Occipital lobe (tissue), 3 donors: ENCODE measurements around the gene GLDC. TPM values are rescaled to one million over a fixed set of nuclear protein-coding genes. Genes with fewer than 3 reads are reported as not detected.

Source experiments
- DNase-seq: peaks from one replicate; lab custom pipeline; 2025; lab: John Stamatoyannopoulos, UW
- small RNA-seq: library from RNA; depleted of rRNA; stranded (forward); fragments of <200 nt; gene quantifications from one replicate; pipeline ENCODE3, GENCODE V24; 2014
- total RNA-seq: library from RNA; depleted of rRNA; stranded (reverse); fragments of >200 nt; gene quantifications from one replicate; pipeline ENCODE4 v1.2.3, GENCODE V29; 2014

The GLDC gene
- total RNA-seq, 1 donor from 2014 or later, result 10.0 TPM

DNA sequence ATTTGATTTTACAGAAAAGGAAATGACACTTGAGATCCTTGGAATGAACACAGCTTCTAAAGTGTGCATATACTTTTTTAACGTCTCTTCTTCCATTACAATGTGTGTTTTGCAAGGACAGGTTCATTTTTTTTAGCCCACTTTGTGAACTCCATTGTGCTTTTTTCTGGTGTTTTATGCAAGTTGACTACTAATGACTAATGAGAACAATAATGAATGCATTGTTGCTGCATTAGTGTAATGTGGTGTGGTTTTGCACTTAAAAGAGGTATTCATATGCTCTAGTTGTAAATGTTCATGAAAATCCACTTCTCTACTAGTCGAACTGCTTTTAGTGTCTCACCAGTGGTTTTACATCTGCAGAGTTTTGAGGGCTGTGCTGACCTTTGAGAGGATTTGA, 139.0 kb downstream of the GLDC start:
- no peak for DNase-seq

DNA sequence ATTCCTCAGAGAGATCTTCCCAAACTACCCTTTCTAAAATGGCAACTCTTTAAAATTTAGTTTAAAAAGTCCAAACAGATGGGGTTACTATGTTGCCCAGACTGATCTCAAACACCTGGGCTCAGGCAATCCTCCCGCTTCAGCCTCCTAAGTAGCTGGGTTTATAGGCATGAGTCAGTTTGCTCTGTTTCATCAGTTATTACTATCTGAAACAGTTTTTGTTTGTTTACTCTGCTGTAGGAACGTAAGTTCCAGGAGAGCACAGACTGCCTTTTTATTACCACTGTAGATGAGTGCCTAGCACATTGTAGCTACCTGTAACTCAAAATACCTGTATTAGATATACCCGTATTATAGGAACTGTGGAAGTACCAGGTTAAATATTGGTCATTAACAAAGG, 143.1 kb downstream of the GLDC start:
- DNase-seq, result no peak

DNA sequence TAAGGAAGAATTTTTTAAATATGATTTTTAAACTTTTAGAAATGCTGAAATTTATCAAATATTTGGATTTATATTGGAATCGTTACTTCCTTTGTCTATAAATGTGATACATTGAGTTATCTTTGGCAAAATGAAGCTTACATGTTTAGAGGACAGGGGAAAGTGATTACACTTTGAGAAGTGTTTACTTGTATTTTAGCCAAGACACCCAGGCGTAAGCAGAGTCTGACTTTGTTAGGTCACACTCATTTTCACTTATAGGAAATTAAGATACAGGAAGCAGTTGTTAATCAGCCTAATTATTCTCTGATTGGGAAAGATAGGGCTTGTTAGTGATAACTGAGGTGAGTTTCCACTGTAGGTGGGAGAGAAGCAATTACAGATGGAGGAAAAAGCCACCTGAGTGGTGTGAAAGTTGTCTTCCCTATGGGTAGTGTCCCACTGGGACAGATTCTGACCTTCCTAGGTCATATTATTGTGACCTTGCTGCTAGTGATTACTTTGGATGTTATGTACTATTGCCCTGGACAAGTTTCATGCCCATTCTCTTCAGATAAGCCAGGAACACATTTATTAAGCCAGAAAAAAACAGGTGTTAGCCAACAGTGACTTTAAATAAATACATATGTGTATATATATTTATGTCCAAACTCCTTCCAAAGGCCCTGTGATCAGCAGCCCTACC, 143.9 kb downstream of the GLDC start:
- DNase-seq, result no peak

- DNase-seq, result no peak
Measured at GRCh38 chr9:6498982-6499381, 146.5 kb downstream of the GLDC start.

GRCh38 chr9:6495466-6495865, 150.1 kb downstream of the GLDC start:
- DNase-seq, result no peak

DNA sequence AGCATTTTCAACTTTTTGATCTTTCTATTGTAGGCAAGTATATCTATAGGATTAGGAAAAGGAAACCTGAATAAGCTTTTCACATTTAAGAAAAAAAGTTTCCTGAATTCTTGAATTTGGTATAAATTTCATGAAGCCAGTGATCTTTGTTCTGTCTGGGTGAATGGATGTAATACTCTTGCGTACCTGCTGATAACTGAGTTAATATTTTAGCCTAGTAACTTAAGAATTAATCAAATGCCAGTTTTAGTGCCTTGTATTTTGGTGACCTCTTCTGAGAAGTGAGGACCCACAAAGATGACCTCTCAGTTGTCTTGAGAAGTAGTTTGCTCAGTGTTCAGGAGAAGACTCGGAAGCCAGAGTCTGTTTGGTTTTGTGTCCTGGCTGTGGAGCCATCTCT, 154.7 kb downstream of the GLDC start:
- no peak for DNase-seq

DNA sequence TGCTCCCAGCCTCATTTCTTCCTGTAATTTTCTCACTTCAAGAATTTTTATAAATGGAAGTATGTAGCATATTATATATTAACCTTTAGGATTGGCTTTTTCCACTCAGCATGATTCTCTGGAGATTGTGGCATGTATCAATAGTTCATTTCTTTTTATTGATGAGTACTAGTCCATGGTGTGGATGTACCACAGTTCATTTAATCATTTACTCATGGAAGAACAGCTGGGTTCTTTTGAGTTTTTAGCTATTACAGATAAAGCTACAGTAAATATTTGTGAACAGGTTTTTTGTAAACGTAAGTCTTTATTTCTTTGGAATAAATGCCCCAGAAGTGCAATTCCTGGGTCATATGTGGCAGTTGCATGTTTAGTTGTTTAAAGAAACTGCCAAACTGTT, 156.4 kb downstream of the GLDC start:
- DNase-seq, result no peak

GRCh38 chr9:6488395-6488794, 157.1 kb downstream of the GLDC start:
- DNase-seq, result no peak

- no peak for DNase-seq
Measured at GRCh38 chr9:6484210-6484609, 161.3 kb downstream of the GLDC start.

Small RNA genes within 50 kb of the gene (small RNA-seq; reads per million reads assigned to genes)
- gene RN7SL123P, result not detected
- gene RN7SL25P, result not detected

Other genes starting within 250 kb of the GLDC start
- 84.7 TPM for gene UHRF2, start 232.5 kb downstream of the GLDC start, total RNA-seq
- 57.4 TPM for gene KDM4C, start 112.2 kb upstream of the GLDC start, total RNA-seq